HG03135 (cell line): ENCODE results near the gene AGBL5.
A peak's percentile ranks its signal among the peaks of the same experiment; 100 is the strongest.

Source experiments
- ATAC-seq: cut with Tn5 transposase; IDR thresholded peaks from one replicate; pipeline ENCODE4 v1.9.1; 2021; ENCODE audit warnings: mild to moderate bottlenecking, moderate library complexity; ENCODE audit not compliant: unreplicated experiment

The AGBL5 gene, protein sequence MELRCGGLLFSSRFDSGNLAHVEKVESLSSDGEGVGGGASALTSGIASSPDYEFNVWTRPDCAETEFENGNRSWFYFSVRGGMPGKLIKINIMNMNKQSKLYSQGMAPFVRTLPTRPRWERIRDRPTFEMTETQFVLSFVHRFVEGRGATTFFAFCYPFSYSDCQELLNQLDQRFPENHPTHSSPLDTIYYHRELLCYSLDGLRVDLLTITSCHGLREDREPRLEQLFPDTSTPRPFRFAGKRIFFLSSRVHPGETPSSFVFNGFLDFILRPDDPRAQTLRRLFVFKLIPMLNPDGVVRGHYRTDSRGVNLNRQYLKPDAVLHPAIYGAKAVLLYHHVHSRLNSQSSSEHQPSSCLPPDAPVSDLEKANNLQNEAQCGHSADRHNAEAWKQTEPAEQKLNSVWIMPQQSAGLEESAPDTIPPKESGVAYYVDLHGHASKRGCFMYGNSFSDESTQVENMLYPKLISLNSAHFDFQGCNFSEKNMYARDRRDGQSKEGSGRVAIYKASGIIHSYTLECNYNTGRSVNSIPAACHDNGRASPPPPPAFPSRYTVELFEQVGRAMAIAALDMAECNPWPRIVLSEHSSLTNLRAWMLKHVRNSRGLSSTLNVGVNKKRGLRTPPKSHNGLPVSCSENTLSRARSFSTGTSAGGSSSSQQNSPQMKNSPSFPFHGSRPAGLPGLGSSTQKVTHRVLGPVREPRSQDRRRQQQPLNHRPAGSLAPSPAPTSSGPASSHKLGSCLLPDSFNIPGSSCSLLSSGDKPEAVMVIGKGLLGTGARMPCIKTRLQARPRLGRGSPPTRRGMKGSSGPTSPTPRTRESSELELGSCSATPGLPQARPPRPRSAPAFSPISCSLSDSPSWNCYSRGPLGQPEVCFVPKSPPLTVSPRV

DNA sequence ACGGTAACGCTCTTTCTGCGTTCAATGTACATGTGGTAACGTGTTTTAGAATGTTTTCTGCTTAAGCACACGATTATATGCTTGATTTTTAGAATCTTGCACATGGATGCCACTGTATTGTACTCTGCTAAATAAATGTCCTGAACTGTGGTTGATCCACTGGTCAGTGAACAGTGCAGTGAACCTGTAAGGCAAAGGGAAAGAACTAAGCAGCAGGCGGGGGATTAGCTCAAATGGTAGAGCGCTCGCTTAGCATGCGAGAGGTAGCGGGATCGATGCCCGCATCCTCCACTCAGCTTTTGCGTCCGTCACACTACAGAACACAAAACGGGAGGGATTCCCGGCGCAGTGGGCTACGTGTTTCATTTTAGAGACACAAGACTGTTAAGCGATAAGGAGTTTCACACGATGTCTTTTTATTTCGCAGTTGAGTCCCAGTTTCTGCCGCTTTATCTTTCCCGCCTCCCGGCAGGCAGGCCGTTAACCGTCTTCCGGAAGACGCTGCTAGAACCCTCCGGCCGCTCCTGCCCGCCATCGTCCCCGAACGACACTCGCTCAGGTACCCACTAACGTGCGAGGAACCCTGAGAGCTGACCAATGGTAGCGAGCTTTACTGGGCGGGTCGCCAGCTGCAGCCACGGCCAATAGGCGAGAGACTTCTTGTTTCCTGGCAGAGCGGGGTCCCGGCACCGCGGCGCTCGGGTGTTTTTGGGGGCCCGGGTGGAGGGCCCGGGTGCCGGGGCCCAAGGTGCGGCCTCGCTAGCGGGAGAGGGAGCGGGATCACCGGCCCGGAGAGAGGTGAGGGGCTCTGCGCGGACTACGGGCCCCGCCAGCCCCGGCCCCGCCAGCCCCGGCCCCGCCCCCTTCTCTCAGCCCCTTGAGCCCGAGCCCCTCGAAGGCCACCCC is at the start of gene AGBL5:
TSS of gene AGBL5 (plus strand) at position 673 of the 906 bp plus-strand sequence. CDS start 1,291 bp downstream, outside the sequence.
- ATAC-seq, result peak; percentile 65

DNA sequence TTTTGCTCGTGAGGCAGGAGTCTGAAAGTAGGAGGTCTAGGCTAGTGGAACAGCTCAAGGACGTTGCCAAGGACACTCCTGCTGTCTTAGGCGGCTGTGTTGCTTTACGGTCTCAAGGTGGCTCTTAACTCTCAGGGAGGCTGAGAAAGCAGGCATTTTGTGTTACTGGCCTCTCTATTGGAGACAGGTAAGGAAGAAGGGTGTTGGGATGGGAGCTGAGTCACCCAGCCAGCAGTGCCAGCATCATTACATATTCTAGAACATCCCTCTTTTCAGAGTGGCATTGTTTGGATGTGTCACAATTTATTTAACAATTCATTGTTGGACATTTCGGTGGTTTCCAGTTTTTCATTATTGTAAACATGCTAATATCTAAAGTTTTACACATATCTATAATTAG is 49.5 kb upstream of the AGBL5 start:
- ATAC-seq, result no peak

DNA sequence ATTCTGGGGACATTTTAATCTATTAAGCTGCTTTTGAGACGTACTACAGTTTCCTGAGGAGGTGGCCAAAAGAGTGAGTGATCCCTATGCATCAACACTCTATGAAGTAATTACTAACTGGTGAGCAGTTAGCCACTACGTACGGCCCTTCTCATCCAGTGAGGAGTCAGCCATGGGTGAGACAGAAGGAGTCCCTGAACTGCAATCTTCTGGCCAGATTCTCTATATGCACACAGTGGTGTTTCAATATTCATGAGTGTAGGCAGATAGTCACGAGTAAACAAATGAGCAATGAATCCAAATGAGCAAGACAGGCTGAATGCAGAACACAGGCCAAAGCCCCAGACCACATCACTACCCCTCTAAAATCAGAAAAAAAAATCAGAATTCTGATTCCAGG is 48.5 kb upstream of the AGBL5 start:
- ATAC-seq, result no peak

DNA sequence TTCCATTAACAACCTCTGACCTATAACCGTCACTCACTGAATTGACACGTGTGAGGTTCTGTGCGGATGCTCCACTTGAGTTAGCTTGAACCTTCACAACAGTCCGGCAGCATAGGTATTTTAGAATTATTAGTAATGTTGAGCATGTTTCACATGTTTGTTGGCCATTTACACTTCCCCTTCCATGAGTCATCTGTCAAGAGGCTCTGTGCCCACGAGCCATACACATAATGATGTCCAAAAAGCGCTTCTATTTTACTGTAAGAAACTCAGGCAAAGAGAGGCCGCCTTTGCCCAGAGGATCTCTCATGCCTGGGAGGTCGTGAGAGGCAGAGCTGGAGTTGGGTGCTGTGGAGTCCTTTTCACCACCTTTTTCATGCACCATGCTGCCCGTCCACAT is 47.6 kb upstream of the AGBL5 start:
- no peak for ATAC-seq

DNA sequence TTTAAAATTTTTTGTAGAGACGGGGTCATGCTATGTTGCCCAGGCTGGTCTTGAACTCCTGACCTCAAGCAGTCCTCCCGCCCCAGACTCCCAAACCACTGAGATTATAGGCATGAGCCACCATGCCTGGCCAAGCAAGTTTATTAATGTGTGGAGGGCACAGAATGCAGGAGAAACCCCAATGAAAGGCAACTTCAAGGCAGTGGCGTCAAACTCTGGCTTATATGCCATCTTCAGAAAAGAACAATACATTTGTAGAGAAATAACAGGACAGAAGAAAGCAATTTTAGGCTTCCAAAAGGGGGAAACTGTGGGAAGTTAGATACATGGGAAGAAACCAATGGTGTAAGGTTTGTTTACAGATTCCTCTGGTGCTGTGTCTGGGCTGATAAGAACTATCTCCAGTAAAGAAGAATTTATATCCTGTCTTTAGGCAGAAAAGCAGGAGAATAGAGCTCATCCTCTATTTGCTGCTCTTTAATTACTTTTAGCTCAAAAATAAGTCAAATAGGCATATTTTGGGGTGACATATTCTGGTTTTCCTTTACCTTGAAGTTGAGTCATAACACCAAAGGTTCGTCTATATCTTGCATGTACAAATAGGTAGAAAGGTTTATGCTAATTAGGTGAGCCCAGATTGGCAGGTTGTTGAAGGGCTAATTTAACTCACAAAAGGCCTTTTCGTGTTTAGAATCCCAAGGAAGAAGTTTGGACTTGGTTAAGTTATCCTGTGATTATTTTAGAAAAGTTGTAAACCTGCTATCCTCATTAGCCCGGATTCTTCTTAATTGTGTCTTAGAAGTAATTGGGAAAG is 44.7 kb upstream of the AGBL5 start:
- ATAC-seq, result no peak

DNA sequence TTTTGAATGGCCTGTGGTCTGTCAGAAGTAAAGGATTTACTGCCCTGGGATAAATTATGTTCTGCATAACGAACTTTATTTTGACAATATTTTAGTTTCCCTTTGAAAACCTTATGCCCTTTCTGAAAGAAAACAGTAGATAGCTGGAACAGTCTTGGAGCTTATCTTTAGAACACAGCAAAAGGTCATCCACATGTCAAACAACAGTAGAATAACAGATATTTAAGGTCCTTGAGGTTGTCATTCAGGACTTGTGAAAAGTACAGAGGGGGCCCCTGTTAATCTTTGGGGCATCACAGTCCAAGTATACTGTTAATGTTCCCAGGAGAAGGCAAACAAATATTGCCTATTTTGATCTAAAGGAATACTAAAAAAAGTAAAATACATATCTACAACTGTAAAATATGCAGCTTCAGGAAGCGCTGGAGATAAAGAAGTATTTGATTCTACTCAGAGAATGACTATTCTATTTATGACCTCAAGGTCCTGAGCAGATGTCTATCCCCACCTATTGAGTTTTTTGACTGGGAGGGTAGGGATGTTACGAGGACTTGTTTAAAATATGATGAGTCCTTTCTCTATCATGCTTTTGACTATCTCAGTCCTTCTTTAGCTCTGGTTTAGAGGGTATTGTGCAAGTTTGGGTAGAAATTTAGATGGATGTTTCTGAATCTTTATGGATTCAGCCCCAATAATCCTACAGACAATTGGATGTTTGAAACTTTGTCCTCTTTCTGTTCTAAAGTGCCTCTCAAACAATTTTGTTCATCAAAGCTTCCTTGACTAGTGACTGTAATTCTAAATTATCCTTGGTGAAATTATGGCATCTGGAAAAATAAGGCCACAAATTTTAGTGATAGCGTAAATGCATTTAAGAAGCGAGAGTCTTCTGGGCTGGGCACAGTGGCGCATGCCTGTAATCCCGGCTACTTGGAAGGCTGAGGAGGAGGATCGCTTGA is 43.8 kb upstream of the AGBL5 start:
- no peak for ATAC-seq

DNA sequence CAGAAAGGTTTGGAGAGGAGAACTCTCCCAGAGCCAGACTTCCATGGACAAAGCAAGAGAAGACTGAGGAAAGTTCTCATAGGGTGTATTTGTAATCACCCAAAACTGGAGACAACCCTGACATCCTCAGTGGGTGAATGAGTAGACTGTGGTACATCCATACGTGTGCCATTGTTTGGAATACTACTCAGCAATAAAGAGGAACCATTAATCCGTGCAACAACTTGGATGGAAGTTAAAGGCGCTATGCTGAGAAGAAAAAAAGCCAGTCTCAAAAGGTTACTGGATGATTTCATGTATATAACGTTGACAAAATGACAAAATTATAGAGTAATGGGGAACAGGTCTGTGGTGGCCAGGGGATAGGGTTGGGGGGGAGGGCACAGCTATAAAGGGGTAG is 42.8 kb upstream of the AGBL5 start:
- no peak for ATAC-seq

DNA sequence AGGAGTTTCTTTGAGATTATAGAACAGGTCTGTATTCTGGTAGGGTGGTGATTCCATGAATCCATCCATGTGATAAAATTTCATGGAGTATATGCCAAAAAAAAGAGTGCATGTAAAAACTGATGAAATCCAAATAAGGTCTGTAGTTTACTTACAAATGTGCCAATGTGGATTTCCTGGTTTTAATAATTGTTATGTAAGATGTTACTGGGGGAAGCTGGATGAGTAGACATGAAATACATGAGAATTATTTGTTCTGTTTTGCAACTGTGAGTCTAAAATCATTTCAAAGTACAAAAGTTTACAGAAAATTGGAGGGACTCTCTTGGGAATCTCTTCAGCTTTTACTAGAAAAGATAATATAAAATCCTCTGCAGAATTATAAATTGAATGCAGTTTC is 42.4 kb upstream of the AGBL5 start:
- no peak for ATAC-seq

DNA sequence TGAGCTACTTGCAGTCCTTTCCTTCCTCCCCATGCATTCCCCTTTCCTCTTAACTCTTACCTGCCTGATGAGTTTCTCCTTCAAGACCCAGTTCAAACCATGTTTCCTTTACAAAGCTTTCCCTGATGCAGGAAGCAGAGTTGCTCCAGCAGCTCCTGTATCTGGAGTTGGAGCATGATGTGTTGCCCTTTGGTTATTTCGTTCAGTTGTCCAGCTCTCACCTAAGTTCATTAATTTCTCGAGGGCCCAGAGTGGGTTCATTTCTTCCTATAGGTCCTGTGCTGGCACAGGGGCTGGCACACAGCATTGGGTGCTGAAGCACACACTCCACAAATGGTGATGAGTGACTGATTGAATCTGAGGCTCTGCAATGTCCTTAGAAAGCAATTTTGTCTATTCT is 41.8 kb upstream of the AGBL5 start:
- no peak for ATAC-seq

DNA sequence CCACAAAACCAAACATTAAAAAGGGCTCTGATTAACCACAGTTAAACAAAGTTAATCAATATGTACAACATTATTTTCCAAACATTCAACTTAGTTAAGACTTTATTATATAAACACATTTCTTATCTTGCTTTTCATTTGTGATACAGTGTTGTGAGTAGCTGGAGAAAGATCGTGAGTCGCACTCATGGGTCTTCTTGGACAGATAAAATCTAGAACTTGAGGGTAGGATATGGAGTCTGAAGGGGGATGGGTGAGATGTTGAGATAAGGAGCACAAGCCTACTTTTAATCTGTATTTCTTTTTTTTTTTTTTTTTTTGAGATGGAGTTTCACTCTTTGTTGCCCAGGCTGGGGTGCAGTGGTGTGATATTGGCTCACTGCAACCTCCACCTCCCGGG is 41.3 kb upstream of the AGBL5 start:
- no peak for ATAC-seq

DNA sequence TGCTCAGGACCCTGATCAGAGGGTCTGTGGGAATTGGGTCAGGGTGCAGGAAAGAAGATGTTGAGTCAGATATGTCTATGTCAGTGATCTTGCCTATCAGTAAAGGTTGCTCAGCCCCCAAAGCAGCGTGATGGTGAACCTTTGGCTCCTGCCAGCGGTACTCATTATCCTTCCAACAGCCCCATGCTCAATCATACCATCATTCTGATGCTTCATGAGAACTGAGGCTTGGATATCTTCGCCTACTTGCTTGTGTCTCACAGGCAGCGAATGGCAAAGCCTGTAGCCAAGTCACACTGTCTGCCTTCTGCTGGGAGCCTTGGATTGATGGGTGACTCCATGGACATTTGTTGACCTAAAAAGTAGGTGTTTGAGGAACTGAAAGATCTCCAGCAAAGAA is 37.7 kb upstream of the AGBL5 start:
- no peak for ATAC-seq

DNA sequence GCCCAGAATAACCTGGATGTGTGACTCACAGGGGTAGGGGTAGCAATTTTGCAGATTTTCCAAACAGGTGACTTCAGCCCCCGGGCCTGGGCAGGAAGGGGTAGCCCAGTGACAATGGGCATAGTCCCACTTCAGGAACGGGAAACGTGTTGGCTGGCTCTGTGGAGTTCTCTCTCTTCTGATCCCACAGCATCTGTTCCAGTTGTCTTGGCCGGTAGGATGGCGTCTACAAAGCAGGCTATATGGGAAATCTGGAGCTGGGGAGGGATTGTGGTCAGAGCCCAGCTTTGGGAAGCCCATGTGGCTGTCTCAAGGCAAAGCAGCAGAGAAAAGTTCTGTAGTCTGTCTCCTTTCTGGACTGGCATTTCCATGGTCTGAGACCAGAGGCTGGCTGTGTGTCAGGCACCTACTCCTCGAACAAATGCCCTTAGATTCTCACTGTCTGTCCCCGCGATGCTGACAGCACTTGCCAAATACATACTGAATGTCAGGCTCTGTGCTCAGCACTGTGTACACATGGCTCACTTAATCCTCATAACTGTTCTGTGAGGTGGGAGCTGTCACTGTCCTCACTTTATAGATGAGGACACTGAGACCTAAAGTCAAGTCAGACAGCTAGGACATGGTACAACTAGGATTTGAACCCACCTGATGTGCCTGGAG is 36.6 kb upstream of the AGBL5 start:
- ATAC-seq, result no peak

DNA sequence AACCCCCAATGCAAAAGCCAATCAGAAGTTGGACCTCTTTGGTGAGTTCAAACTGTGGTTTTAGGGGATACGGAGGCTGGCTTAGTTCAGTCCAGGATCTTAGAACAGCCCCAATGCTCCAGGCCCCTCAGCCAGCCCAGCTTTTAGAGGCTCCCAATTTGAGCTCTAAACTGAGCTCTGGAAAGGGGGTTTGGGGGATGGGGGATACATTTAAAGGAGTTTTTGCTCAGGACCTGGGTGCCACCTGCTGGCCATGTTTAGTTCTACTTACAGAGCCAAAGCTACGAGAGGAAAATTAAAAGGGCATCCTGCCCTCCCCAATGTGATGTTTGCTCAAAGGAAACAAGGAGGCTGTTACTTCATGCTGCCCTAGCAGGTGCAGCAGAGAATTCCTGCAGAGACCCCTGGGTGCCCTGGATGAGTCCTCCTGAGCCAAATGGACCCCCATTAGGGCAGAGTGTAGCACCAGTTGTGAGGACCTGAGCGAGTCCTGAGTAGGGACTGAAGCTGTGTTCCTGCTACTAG is 34.6 kb upstream of the AGBL5 start:
- no peak for ATAC-seq

DNA sequence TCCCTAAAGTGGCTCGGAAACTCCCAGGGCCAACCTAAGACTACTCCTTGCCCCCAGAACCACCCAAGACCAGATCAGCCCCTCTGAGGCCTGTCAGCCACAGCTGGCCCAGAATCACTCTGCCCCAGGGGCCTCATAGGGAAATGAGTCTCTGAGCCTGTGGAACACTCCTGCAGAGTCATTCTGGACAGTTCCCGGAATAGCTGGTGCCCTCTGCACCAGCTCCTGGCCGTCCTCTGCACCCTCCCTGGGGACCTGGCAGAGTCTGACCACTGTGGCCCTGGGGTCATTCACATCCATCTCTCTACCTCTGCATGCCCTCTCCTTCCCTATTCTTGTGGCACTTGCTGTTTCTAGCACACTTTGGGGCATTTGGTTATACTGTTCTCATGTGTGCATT is 33.3 kb upstream of the AGBL5 start:
- no peak for ATAC-seq

DNA sequence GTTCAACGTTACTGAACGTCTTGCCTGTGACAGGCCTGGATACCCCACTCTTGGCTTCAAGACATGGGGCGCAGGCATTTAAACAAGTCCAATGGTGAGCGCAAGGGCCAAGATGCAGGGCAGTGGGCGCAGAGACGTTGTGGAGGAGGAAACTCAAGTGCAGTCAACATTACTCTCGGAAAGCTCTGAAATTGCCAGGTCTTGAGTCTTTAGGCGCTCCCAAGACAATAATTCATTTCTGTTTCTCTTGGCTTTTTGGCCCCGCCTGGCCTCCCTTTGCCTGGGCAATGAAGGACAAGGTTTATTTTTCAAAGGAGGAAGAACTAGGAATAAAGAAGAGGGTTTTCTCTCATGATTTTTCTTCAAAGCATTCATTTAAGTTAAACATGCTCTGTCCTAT is 32.0 kb upstream of the AGBL5 start:
- ATAC-seq, result no peak

DNA sequence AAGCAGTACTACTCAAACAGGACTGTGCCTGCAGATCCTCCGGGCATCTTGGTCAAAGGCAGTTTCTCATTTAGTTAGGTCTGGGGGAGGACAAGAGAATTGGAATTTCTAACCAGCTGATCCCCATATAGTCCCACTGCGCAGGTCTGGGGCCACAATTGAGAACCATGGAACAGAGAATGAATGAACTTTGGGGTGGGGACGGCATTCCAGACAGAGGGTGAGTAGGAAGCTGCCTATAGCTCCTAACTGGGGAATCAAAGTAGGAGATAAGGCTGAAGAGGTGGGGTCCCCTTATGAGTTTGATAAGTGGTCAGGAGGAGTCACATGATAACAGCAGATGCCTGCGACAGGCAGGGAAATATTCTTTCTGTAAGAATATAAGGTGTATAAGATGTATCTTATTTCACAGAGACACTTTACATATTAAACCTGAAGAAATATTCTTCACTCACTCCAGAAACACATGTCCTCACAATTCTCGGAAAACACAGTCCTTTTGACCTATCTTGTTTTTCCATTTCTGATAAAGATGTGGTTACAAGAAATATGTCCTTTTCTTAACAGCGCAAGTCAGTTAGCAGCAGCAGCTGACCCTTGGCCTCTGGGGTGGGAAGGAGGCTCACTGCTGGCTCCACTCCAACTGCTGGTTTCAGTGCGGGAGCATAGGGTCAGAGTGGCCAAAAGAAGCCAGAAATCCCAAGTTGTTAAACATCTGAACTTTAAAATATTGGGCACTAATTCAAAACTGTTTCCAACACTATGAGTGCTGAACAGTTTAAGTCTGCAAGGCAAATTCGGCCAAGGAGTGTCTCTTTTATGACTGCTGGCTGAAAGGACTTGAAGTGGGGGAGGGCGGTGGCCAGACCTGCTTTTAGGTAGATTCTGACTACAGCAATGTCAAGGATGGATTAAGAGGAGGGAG is 31.3 kb upstream of the AGBL5 start:
- ATAC-seq, result no peak
